ENCODE results near the gene APEH.

GRCh38 chr3:49650177-49650576 is 24.0 kb upstream of the APEH start:
- TF ChIP-seq CTCF (IDR thresholded peaks at IDR 0.05; ENCODE audit: insufficient read depth, low read length, poor library complexity, severe bottlenecking) = no peak
- TF ChIP-seq EZH2phosphoT487 (conservative IDR thresholded peaks at IDR 0.05; ENCODE audit: low read length) = no peak
